DOHH2 (cell line): ENCODE measurements around the gene CDH5.

Source experiments
- EZH2phosphoT487 ChIP-seq: fragments of 200-600 bp; sonication (generic); IDR thresholded peaks from 2 replicates; pipeline ENCODE4 v1.6.1; 2017; ENCODE audit warnings: borderline replicate concordance, mild to moderate bottlenecking, antibody characterized with exemption, low read length, moderate library complexity, mixed read lengths
- TF ChIP-seq, protein P1 (sequence below): fragments of 200-600 bp; sonication (generic); IDR thresholded peaks from one replicate; pipeline ENCODE4 v1.5.1; 2014; ENCODE audit warnings: antibody characterized with exemption, mild to moderate bottlenecking, low read depth, low read length; ENCODE audit not compliant: poor library complexity, severe bottlenecking

DNA sequence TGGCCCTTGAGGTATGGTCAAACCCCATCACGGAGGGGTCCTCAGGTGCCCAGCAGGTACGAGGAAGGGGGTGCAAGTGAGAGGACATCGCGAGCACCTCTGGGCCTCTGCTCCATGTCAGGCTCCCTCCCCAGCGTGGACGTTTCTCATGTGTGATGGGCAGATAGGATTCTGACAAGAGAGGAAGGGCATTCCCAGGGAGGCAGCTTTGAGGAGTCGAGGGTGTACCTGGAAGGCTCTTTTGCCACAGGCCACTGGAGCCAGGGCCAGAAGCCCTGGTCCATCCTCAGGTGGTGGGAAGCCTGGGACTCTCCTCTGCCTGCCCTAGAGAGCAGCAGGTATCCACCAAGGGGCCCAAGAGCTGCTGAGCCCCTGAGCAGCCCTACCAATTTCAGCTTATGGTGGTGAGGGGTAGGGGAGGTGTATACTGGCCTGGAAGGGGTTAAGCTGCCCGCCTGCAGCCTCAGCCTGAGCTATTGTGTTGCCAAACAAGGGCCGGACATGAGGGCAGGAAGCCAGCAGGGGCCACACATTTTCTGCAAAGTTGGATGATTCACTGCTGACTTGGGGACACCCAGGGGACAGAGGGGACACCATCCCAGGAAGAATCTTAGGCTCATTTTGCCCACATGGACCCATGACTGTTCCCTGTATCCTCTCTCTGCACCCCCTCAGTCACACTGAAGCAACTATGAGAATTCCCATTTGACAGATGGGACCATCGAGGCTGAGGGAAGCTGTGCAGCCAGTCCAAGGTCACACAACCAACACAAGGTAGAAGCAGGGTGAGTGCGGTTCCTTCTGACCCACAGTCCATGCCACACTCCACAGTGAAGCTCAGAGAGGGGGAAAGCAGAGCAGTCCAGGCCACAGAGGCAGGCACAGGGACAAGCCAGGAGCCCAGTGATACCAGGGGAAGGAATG lies 1.7 kb downstream of the CDH5 start:
- TF ChIP-seq, protein P1, sequence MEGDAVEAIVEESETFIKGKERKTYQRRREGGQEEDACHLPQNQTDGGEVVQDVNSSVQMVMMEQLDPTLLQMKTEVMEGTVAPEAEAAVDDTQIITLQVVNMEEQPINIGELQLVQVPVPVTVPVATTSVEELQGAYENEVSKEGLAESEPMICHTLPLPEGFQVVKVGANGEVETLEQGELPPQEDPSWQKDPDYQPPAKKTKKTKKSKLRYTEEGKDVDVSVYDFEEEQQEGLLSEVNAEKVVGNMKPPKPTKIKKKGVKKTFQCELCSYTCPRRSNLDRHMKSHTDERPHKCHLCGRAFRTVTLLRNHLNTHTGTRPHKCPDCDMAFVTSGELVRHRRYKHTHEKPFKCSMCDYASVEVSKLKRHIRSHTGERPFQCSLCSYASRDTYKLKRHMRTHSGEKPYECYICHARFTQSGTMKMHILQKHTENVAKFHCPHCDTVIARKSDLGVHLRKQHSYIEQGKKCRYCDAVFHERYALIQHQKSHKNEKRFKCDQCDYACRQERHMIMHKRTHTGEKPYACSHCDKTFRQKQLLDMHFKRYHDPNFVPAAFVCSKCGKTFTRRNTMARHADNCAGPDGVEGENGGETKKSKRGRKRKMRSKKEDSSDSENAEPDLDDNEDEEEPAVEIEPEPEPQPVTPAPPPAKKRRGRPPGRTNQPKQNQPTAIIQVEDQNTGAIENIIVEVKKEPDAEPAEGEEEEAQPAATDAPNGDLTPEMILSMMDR, result no peak
- TF ChIP-seq EZH2phosphoT487, result no peak
